H1 (cell line): ENCODE results near the gene ZNF333. TPM values are rescaled to one million over a fixed set of nuclear protein-coding genes. Genes with fewer than 3 reads are reported as not detected.

Experiments used
- CBX8 ChIP-seq: fragments of 300-800, 300-1000 bp; sonication (generic); IDR thresholded peaks from 2 replicates; pipeline ENCODE4 v1.7.1; 2016; ENCODE audit warnings: low read depth, low read length, borderline replicate concordance
- GABPA ChIP-seq: IDR thresholded peaks from 2 replicates; pipeline ENCODE4 v1.6.1; 2011; ENCODE audit warnings: mild to moderate bottlenecking, low read length, moderate library complexity, borderline replicate concordance; ENCODE audit not compliant: insufficient read depth
- HDAC6 ChIP-seq: IDR thresholded peaks from one replicate; pipeline ENCODE4 v1.7.1; 2012; ENCODE audit warnings: low read depth, mild to moderate bottlenecking, inconsistent platforms, low read length, moderate library complexity
- KDM1A ChIP-seq: fragments of 200-600, 300-600 bp; sonication (generic); IDR thresholded peaks from 2 replicates; pipeline ENCODE4 v1.7.1; 2016; ENCODE audit warnings: mild to moderate bottlenecking, low read length, borderline replicate concordance
- RAD21 ChIP-seq, 2 experiments: IDR thresholded peaks in 1 of 2; conservative IDR thresholded peaks in 1 of 2; 2 replicates each; pipeline ENCODE4 v1.6.1; 2011; ENCODE audit warnings: low read depth in 2 of 2, low read length in 2 of 2, improper control_type of control experiment in 1 of 2, inconsistent platforms in 1 of 2, mild to moderate bottlenecking in 1 of 2, moderate library complexity in 1 of 2
- RFX5 ChIP-seq: IDR thresholded peaks from 2 replicates; pipeline ENCODE4 v1.6.1; 2011; ENCODE audit warnings: low read depth, low read length, improper control_type of control experiment, borderline replicate concordance
- RXRA ChIP-seq: IDR thresholded peaks from 2 replicates; pipeline ENCODE4 v1.6.1; 2011; ENCODE audit warnings: low read depth, mild to moderate bottlenecking, low read length, moderate library complexity; ENCODE audit not compliant: insufficient read depth
- SP1 ChIP-seq: IDR thresholded peaks from 2 replicates; pipeline ENCODE4 v1.6.1; 2011; ENCODE audit warnings: low read depth, low read length
- TEAD4 ChIP-seq: IDR thresholded peaks from 2 replicates; pipeline ENCODE4 v1.6.1; 2012; ENCODE audit warnings: low read depth, low read length, inconsistent platforms, mixed read lengths
- polyA plus RNA-seq, 7 experiments: library from polyadenylated mRNA; depleted of rRNA in 3 of 7; stranded (reverse) in 5 of 7; unstranded in 2 of 7; fragments of >200 nt in 5 of 7; fragments of 200-250 nt in 2 of 7; gene quantifications; 1 replicate in 5 of 7; 2 replicates in 1 of 7; 4 replicates in 1 of 7; pipeline versions ENCODE4 v1.2.1 to v1.2.3, GENCODE V29; 2011 to 2013; ENCODE audit warnings: missing spikeins in 2 of 7, mixed read lengths in 2 of 7
- total RNA-seq: library from RNA; stranded (reverse); fragmentation: NEBNext Ultra II Directional; extraction: Animal tissue kit (Norgen Biotek cat#: 25700); gene quantifications from 2 replicates; pipeline ENCODE4 v1.2.1, GENCODE V29; 2021
- TF ChIP-seq, protein P1 (sequence below): fragments of 300-600 bp; sonication (generic); IDR thresholded peaks from 2 replicates; pipeline ENCODE4 v1.7.1; 2012; ENCODE audit warnings: low read length, moderate library complexity, mild to moderate bottlenecking, inconsistent platforms; ENCODE audit not compliant: insufficient replicate concordance
- TF ChIP-seq, protein P2 (sequence below): IDR thresholded peaks from 2 replicates; pipeline ENCODE4 v1.6.1; 2011; ENCODE audit warnings: low read depth, mild to moderate bottlenecking, low read length; ENCODE audit not compliant: insufficient read depth

ZNF333 gene
- total and polyA plus RNA-seq, 2 of the 8 experiments (the other 6 are each of a cell fraction or from before 2014, with no cell fraction given) = 7.3 to 8.4 TPM

DNA sequence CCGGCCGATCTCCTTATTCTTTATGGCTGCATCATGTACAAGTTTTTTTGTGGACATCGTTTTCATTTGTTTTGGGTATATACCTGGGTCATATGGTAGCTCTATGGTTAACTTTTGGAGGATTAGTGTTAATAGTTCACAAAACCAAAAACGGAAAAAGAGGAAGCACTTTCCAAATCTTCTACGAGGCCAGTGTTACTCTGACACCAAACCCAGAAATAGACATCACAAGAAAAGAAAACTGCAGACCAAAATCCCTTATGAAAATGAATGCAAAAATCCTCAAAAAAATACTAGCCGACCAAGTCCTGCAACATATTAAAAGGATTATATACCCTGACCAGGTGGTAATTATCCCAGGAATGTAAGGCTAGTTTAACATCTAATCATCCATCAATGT is 58.8 kb downstream of the ZNF333 start (continued):
- TF ChIP-seq, protein P1, sequence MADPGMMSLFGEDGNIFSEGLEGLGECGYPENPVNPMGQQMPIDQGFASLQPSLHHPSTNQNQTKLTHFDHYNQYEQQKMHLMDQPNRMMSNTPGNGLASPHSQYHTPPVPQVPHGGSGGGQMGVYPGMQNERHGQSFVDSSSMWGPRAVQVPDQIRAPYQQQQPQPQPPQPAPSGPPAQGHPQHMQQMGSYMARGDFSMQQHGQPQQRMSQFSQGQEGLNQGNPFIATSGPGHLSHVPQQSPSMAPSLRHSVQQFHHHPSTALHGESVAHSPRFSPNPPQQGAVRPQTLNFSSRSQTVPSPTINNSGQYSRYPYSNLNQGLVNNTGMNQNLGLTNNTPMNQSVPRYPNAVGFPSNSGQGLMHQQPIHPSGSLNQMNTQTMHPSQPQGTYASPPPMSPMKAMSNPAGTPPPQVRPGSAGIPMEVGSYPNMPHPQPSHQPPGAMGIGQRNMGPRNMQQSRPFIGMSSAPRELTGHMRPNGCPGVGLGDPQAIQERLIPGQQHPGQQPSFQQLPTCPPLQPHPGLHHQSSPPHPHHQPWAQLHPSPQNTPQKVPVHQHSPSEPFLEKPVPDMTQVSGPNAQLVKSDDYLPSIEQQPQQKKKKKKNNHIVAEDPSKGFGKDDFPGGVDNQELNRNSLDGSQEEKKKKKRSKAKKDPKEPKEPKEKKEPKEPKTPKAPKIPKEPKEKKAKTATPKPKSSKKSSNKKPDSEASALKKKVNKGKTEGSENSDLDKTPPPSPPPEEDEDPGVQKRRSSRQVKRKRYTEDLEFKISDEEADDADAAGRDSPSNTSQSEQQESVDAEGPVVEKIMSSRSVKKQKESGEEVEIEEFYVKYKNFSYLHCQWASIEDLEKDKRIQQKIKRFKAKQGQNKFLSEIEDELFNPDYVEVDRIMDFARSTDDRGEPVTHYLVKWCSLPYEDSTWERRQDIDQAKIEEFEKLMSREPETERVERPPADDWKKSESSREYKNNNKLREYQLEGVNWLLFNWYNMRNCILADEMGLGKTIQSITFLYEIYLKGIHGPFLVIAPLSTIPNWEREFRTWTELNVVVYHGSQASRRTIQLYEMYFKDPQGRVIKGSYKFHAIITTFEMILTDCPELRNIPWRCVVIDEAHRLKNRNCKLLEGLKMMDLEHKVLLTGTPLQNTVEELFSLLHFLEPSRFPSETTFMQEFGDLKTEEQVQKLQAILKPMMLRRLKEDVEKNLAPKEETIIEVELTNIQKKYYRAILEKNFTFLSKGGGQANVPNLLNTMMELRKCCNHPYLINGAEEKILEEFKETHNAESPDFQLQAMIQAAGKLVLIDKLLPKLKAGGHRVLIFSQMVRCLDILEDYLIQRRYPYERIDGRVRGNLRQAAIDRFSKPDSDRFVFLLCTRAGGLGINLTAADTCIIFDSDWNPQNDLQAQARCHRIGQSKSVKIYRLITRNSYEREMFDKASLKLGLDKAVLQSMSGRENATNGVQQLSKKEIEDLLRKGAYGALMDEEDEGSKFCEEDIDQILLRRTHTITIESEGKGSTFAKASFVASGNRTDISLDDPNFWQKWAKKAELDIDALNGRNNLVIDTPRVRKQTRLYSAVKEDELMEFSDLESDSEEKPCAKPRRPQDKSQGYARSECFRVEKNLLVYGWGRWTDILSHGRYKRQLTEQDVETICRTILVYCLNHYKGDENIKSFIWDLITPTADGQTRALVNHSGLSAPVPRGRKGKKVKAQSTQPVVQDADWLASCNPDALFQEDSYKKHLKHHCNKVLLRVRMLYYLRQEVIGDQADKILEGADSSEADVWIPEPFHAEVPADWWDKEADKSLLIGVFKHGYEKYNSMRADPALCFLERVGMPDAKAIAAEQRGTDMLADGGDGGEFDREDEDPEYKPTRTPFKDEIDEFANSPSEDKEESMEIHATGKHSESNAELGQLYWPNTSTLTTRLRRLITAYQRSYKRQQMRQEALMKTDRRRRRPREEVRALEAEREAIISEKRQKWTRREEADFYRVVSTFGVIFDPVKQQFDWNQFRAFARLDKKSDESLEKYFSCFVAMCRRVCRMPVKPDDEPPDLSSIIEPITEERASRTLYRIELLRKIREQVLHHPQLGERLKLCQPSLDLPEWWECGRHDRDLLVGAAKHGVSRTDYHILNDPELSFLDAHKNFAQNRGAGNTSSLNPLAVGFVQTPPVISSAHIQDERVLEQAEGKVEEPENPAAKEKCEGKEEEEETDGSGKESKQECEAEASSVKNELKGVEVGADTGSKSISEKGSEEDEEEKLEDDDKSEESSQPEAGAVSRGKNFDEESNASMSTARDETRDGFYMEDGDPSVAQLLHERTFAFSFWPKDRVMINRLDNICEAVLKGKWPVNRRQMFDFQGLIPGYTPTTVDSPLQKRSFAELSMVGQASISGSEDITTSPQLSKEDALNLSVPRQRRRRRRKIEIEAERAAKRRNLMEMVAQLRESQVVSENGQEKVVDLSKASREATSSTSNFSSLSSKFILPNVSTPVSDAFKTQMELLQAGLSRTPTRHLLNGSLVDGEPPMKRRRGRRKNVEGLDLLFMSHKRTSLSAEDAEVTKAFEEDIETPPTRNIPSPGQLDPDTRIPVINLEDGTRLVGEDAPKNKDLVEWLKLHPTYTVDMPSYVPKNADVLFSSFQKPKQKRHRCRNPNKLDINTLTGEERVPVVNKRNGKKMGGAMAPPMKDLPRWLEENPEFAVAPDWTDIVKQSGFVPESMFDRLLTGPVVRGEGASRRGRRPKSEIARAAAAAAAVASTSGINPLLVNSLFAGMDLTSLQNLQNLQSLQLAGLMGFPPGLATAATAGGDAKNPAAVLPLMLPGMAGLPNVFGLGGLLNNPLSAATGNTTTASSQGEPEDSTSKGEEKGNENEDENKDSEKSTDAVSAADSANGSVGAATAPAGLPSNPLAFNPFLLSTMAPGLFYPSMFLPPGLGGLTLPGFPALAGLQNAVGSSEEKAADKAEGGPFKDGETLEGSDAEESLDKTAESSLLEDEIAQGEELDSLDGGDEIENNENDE = no peak
- TF ChIP-seq HDAC6 (no peak), TEAD4 (no peak), RXRA (no peak), RFX5 (no peak), GABPA (no peak), CBX8 (no peak), SP1 (no peak), RAD21 (IDR thresholded peaks at IDR 0.05 in 1 of 2, conservative IDR thresholded peaks at IDR 0.05 in 1 of 2; ENCODE audit: low read depth in 2 of 2, low read length in 2 of 2) (no peak), KDM1A (no peak)
- TF ChIP-seq, protein P2, sequence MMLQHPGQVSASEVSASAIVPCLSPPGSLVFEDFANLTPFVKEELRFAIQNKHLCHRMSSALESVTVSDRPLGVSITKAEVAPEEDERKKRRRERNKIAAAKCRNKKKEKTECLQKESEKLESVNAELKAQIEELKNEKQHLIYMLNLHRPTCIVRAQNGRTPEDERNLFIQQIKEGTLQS = no peak
